ENCODE results near the gene HELZ. TPM values are rescaled to one million over a fixed set of nuclear protein-coding genes. Genes with fewer than 3 reads are reported as not detected.

The HELZ gene
- total and polyA plus RNA-seq, 9 donors, result 8.4 to 72.8 (median 55.5) TPM

- DNase-seq, result no peak
- no peak for TF ChIP-seq EP300 (IDR thresholded peaks at IDR 0.05)
- TF ChIP-seq POLR2A (IDR thresholded peaks at IDR 0.05), result no peak
- TF ChIP-seq, protein P1, sequence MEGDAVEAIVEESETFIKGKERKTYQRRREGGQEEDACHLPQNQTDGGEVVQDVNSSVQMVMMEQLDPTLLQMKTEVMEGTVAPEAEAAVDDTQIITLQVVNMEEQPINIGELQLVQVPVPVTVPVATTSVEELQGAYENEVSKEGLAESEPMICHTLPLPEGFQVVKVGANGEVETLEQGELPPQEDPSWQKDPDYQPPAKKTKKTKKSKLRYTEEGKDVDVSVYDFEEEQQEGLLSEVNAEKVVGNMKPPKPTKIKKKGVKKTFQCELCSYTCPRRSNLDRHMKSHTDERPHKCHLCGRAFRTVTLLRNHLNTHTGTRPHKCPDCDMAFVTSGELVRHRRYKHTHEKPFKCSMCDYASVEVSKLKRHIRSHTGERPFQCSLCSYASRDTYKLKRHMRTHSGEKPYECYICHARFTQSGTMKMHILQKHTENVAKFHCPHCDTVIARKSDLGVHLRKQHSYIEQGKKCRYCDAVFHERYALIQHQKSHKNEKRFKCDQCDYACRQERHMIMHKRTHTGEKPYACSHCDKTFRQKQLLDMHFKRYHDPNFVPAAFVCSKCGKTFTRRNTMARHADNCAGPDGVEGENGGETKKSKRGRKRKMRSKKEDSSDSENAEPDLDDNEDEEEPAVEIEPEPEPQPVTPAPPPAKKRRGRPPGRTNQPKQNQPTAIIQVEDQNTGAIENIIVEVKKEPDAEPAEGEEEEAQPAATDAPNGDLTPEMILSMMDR (IDR thresholded peaks at IDR 0.05), result no peak
- Histone ChIP-seq H3K4me1 (ENCODE audit: insufficient read depth) (peaks cover 7% of the 10 kb centered on the region), H3K36me3 (no peaks in the 10 kb centered on the region), H3K4me3 (no peak overlapping the region), H3K27me3 (no peaks in the 10 kb centered on the region), H3K27ac (no peak overlapping the region), H3K9me3 (no peaks in the 10 kb centered on the region)
- intact Hi-C loops (cut with DNase I), result no loop called here
- WGBS, 3 donors, result 35 to 60% (median 51%) methylated on average over 1 of the region's 1 CpG
Observed at GRCh38 chr17:67111808-67112207, 133.2 kb downstream of the HELZ start.

- no peak for DNase-seq
- intact Hi-C loops (cut with DNase I), result no loop called here
- WGBS, 3 donors, result 63 to 77% (median 73%) methylated on average over 2 of the region's 2 CpGs
- no peak overlapping the region for H3K4me3 ChIP-seq
- peaks cover 7% of the 10 kb centered on the region for H3K4me1 ChIP-seq (ENCODE audit: insufficient read depth)
- H3K9me3 ChIP-seq, result no peaks in the 10 kb centered on the region
- TF ChIP-seq, protein P1 (IDR thresholded peaks at IDR 0.05), result no peak
- no peak for TF ChIP-seq POLR2A (IDR thresholded peaks at IDR 0.05)
- TF ChIP-seq EP300 (IDR thresholded peaks at IDR 0.05), result no peak
- no peaks in the 10 kb centered on the region for H3K27me3 ChIP-seq
- H3K27ac ChIP-seq, result no peak overlapping the region
- no peaks in the 10 kb centered on the region for H3K36me3 ChIP-seq
Observed at GRCh38 chr17:67111327-67111726, 133.7 kb downstream of the HELZ start.

- H3K36me3 ChIP-seq, result no peaks in the 10 kb centered on the region
- TF ChIP-seq POLR2A (IDR thresholded peaks at IDR 0.05) (no peak), EP300 (IDR thresholded peaks at IDR 0.05) (no peak)
- TF ChIP-seq, protein P1 (IDR thresholded peaks at IDR 0.05), result no peak
Observed at GRCh38 chr17:67110619-67111018, 134.4 kb downstream of the HELZ start.

DNA sequence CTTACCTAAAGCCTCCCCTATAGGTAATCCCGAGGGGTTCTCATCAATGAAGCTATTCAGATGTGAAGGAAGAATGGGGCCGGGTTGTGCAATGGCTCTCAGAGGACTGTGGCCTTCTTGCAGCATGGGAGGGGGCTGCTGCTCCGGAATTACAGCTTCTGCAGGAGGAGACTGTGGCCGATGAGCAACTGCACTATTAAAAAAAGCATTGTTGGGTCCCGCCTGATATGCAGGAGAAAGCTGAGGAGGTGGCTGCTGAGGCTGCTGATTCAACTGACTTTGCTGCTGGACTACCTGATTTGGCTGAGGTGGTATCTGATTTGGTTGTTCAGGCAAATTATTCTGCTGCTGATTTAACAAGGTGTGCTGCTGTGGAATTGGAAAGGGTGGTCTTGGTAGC lies 135.9 kb downstream of the HELZ start:
- Histone ChIP-seq H3K4me1 (ENCODE audit: insufficient read depth) (peaks cover 7% of the 10 kb centered on the region), H3K27ac (no peak overlapping the region), H3K4me3 (no peak overlapping the region), H3K9me3 (no peaks in the 10 kb centered on the region), H3K36me3 (no peaks in the 10 kb centered on the region), H3K27me3 (no peaks in the 10 kb centered on the region)
- no peak for DNase-seq
- intact Hi-C loops (cut with DNase I), result no loop called here
- WGBS, 3 donors, result 83 to 87% (median 86%) methylated on average over 5 of the region's 5 CpGs
- TF ChIP-seq EP300 (IDR thresholded peaks at IDR 0.05) (no peak), POLR2A (IDR thresholded peaks at IDR 0.05) (no peak)
- TF ChIP-seq, protein P1 (IDR thresholded peaks at IDR 0.05), result no peak

More at GRCh38 chr17:67110619-67111018, 134.4 kb downstream of the HELZ start:
- H3K9me3 ChIP-seq, result no peaks in the 10 kb centered on the region
- H3K27me3 ChIP-seq, result no peaks in the 10 kb centered on the region
- no peak overlapping the region for H3K27ac ChIP-seq
- WGBS, 3 donors, result 68 to 88% (median 84%) methylated on average over 3 of the region's 3 CpGs
- no peak overlapping the region for H3K4me3 ChIP-seq
- DNase-seq, result no peak
- H3K4me1 ChIP-seq (ENCODE audit: insufficient read depth), result peaks cover 7% of the 10 kb centered on the region
- intact Hi-C loops (cut with DNase I), result no loop called here

Measured in ovary (tissue), 9 donors.